Activated CD8-positive, alpha-beta memory T cell treated with anti-CD3 and anti-CD28 coated beads, Interleukin-2, amount 50 U/mL, for 4 hours (primary cell): ENCODE results near the gene SLC5A6.

Experiments
- DNase-seq: peaks from one replicate; pipeline ENCODE4 v3.0.0-alpha.2; 2020

Gene SLC5A6

GRCh38 chr2:27170581-27171337 is 41.3 kb downstream of the SLC5A6 start:
- no peak for DNase-seq

GRCh38 chr2:27164960-27165763 is 46.9 kb downstream of the SLC5A6 start:
- DNase-seq, result no peak

GRCh38 chr2:27162151-27163121 is 49.6 kb downstream of the SLC5A6 start:
- DNase-seq, result no peak

- no peak for DNase-seq
Measured at GRCh38 chr2:27160191-27160590, 51.9 kb downstream of the SLC5A6 start.

GRCh38 chr2:27159271-27159670 is 52.8 kb downstream of the SLC5A6 start:
- DNase-seq, result no peak

GRCh38 chr2:27158468-27158867 is 53.6 kb downstream of the SLC5A6 start:
- no peak for DNase-seq

- DNase-seq, result no peak
Measured at GRCh38 chr2:27155069-27155520, 57.0 kb downstream of the SLC5A6 start.

- no peak for DNase-seq
Measured at GRCh38 chr2:27154488-27154887, 57.6 kb downstream of the SLC5A6 start.

- DNase-seq, result no peak
Measured at GRCh38 chr2:27152796-27153464, 59.1 kb downstream of the SLC5A6 start.

- DNase-seq, result no peak
Measured at GRCh38 chr2:27152102-27152795, 59.8 kb downstream of the SLC5A6 start.

- no peak for DNase-seq
Measured at GRCh38 chr2:27150639-27151230, 61.3 kb downstream of the SLC5A6 start.
